Lower leg skin (tissue), 3 donors: Measurements from ENCODE around the gene SPEM3.

Experiments
- POLR2A ChIP-seq, 2 donors: fragments of 450-650 bp; IDR thresholded peaks; one replicate each; pipeline ENCODE4 v1.6.1; 2016 to 2017; ENCODE audit warnings: antibody characterized with exemption in 2 of 2, mild to moderate bottlenecking in 1 of 2, moderate library complexity in 1 of 2
- TF ChIP-seq, protein P1 (sequence below), 3 donors: fragments of 450-650 bp; IDR thresholded peaks; one replicate each; pipeline ENCODE4 v1.5.1; 2016; ENCODE audit warnings: antibody characterized with exemption in 3 of 3, mild to moderate bottlenecking in 3 of 3, moderate library complexity in 2 of 3

DNA sequence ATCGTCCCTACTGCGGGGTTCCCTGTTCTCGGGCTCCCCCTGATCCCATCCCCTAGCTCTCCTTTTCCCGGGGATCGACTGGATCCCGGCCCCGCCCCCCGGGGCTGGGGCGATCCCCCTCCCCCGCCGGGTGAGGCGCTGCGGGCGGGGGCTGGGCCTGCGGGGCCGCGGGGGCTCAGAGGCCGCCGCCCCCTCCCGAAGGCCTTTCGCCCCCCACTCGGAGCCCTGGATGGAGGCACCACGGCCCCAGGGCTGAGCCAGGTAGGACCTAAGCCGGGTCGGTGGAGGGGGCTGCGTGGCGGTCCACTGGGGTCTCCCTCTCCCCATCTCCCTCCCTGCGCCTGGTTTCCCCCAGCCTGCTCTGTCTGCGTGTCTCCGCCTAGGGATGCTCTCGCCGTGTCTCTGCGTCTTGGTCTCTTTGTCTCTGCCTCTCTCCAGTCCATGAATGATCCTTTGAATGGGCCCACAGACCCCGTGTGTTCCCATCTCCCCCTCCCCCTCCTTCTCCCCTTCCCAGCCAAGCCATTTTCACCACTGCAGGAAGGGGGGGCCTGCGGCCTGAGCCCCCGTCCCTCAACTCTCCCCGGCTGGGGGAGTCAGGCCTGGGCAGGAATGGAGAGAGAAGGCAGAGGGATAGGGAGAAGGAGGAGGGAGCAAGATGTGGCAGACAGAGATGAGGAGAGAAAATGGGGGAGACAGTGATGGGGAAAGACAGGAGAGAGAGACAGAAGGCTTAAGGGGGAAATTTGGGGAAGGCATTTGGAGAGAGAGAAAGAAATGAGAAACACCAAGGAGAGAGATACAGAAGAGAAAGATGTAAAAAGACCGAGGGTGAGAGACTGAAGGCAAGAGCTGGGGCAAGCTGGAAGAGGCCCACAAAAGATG lies 23.1 kb upstream of the SPEM3 start:
- TF ChIP-seq POLR2A (IDR thresholded peaks at IDR 0.05), result no peak
- TF ChIP-seq, protein P1, sequence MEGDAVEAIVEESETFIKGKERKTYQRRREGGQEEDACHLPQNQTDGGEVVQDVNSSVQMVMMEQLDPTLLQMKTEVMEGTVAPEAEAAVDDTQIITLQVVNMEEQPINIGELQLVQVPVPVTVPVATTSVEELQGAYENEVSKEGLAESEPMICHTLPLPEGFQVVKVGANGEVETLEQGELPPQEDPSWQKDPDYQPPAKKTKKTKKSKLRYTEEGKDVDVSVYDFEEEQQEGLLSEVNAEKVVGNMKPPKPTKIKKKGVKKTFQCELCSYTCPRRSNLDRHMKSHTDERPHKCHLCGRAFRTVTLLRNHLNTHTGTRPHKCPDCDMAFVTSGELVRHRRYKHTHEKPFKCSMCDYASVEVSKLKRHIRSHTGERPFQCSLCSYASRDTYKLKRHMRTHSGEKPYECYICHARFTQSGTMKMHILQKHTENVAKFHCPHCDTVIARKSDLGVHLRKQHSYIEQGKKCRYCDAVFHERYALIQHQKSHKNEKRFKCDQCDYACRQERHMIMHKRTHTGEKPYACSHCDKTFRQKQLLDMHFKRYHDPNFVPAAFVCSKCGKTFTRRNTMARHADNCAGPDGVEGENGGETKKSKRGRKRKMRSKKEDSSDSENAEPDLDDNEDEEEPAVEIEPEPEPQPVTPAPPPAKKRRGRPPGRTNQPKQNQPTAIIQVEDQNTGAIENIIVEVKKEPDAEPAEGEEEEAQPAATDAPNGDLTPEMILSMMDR (IDR thresholded peaks at IDR 0.05), result no peak
